HFFc6 (cell line): ENCODE results near the gene UPK2. TPM values are rescaled to one million over a fixed set of nuclear protein-coding genes. Genes with fewer than 3 reads are reported as not detected.

Experiments
- DNase-seq: peaks from one replicate; pipeline ENCODE4 v3.0.0-alpha.2; 2018
- H3K27ac Mint-ChIP-seq: 2 replicates; pipeline ENCODE4 v1.8.0; 2020; ENCODE audit warnings: mild to moderate bottlenecking, mixed read lengths
- H3K27me3 Mint-ChIP-seq: 2 replicates; pipeline ENCODE4 v1.8.0; 2021; ENCODE audit warnings: mild to moderate bottlenecking, moderate library complexity, mixed read lengths; ENCODE audit not compliant: insufficient read depth
- H3K36me3 Mint-ChIP-seq: 2 replicates; pipeline ENCODE4 v1.8.0; 2021; ENCODE audit warnings: low read depth, mixed read lengths
- H3K4me1 Mint-ChIP-seq: 2 replicates; pipeline ENCODE4 v1.8.0; 2020; ENCODE audit warnings: low read depth, mixed read lengths
- H3K4me3 Mint-ChIP-seq: 2 replicates; pipeline ENCODE4 v1.8.0; 2020; ENCODE audit warnings: mild to moderate bottlenecking, moderate library complexity, mixed read lengths
- H3K9me3 Mint-ChIP-seq: 2 replicates; pipeline ENCODE4 v1.8.0; 2020; ENCODE audit warnings: mild to moderate bottlenecking, mixed read lengths
- CTCF ChIP-seq: fragments of 200-600 bp; sonication (generic); IDR thresholded peaks from 2 replicates; pipeline ENCODE4 v1.5.0; 2021; ENCODE audit warnings: antibody characterized with exemption, mild to moderate bottlenecking
- total RNA-seq, 6 experiments: library from RNA; stranded (reverse); fragmentation: NEBNext Ultra II Directional; extraction: Animal tissue kit (Norgen Biotek cat#: 25700); gene quantifications; 2 replicates in 1 of 6; 3 replicates in 5 of 6; pipeline ENCODE4 v1.2.3, GENCODE V29; 2021

The UPK2 gene
- total RNA-seq, 6 experiments from 2014 or later, result 0.19 to 0.83 (median 0.29) TPM; not detected in 2

GRCh38 chr11:118930094-118930712 lies 25.9 kb upstream of the UPK2 start:
- Mint-ChIP-seq H3K9me3 (no peaks in the 10 kb centered on the region), H3K27ac (no peak overlapping the region), H3K36me3 (no peaks in the 10 kb centered on the region), H3K4me1 (peaks cover 51% of the 10 kb centered on the region), H3K4me3 (peak overlapping the region; percentile 96), H3K27me3 (no peaks in the 10 kb centered on the region)
- peak; percentile 97 for TF ChIP-seq CTCF
- peak; percentile 57 for DNase-seq

- Mint-ChIP-seq H3K9me3 (no peaks in the 10 kb centered on the region), H3K27me3 (no peaks in the 10 kb centered on the region), H3K4me3 (no peak overlapping the region), H3K36me3 (no peaks in the 10 kb centered on the region), H3K4me1 (peaks cover 44% of the 10 kb centered on the region), H3K27ac (no peak overlapping the region)
- TF ChIP-seq CTCF, result no peak
- DNase-seq, result no peak
Measured at GRCh38 chr11:118931571-118931970, 24.5 kb upstream of the UPK2 start.

- no peak overlapping the region for H3K4me3 Mint-ChIP-seq
- peak overlapping the region; percentile 12 for H3K27ac Mint-ChIP-seq
- no peaks in the 10 kb centered on the region for H3K36me3 Mint-ChIP-seq
- no peak for TF ChIP-seq CTCF
- peaks cover 36% of the 10 kb centered on the region for H3K4me1 Mint-ChIP-seq
- H3K9me3 Mint-ChIP-seq, result no peaks in the 10 kb centered on the region
- DNase-seq, result no peak
- no peaks in the 10 kb centered on the region for H3K27me3 Mint-ChIP-seq
Measured at GRCh38 chr11:118933486-118933885, 22.6 kb upstream of the UPK2 start.

- H3K27me3 Mint-ChIP-seq, result no peaks in the 10 kb centered on the region
- no peak overlapping the region for H3K27ac Mint-ChIP-seq
- no peak for TF ChIP-seq CTCF
Measured at GRCh38 chr11:118935376-118935775, 20.7 kb upstream of the UPK2 start.

GRCh38 chr11:118938491-118939403 lies 17.4 kb upstream of the UPK2 start:
- Mint-ChIP-seq H3K27me3 (peaks cover 5% of the 10 kb centered on the region), H3K36me3 (no peaks in the 10 kb centered on the region), H3K27ac (peak overlapping the region; percentile 66), H3K4me1 (peaks cover 29% of the 10 kb centered on the region), H3K4me3 (no peak overlapping the region), H3K9me3 (no peaks in the 10 kb centered on the region)
- no peak for TF ChIP-seq CTCF
- DNase-seq, result peak; percentile 84

More at GRCh38 chr11:118935376-118935775, 20.7 kb upstream of the UPK2 start:
- Mint-ChIP-seq H3K4me1 (peaks cover 50% of the 10 kb centered on the region), H3K9me3 (no peaks in the 10 kb centered on the region), H3K36me3 (no peaks in the 10 kb centered on the region), H3K4me3 (no peak overlapping the region)
- DNase-seq, result no peak
